COLO829 (cell line): ENCODE measurements around the gene ABHD15.
A peak's percentile ranks its signal among the peaks of the same experiment; 100 is the strongest.

Source experiments
- DNase-seq: peaks from one replicate; pipeline ENCODE4 v3.0.0; 2012; ENCODE audit warnings: low spot score

Gene ABHD15

GRCh38 chr17:29566473-29567303 is at the start of gene ABHD15:
Gene ABHD15 (minus strand): TSS chr17:29567037. CDS start chr17:29566966, 71 bp downstream.
- DNase-seq, result no peak

- DNase-seq, result peak; percentile 72
Measured at GRCh38 chr17:29615492-29616299, 48.9 kb upstream of the ABHD15 start.

- DNase-seq, result no peak
Measured at GRCh38 chr17:29615048-29615385, 48.2 kb upstream of the ABHD15 start.

- DNase-seq, result peak; percentile 44
Measured at GRCh38 chr17:29614349-29615047, 47.7 kb upstream of the ABHD15 start.

GRCh38 chr17:29613856-29614255 is 47.0 kb upstream of the ABHD15 start:
- DNase-seq, result no peak

- no peak for DNase-seq
Measured at GRCh38 chr17:29613352-29613837, 46.6 kb upstream of the ABHD15 start.

- DNase-seq, result no peak
Measured at GRCh38 chr17:29612404-29613280, 45.8 kb upstream of the ABHD15 start.

- no peak for DNase-seq
Measured at GRCh38 chr17:29612094-29612403, 45.2 kb upstream of the ABHD15 start.

GRCh38 chr17:29611351-29612093 is 44.7 kb upstream of the ABHD15 start:
- no peak for DNase-seq

- no peak for DNase-seq
Measured at GRCh38 chr17:29610395-29610794, 43.6 kb upstream of the ABHD15 start.

GRCh38 chr17:29608986-29609385 is 42.1 kb upstream of the ABHD15 start:
- DNase-seq, result no peak

GRCh38 chr17:29607557-29608195 is 40.8 kb upstream of the ABHD15 start:
- no peak for DNase-seq

GRCh38 chr17:29603109-29603674 is 36.4 kb upstream of the ABHD15 start:
- DNase-seq, result no peak

- DNase-seq, result no peak
Measured at GRCh38 chr17:29597361-29598172, 30.7 kb upstream of the ABHD15 start.

- DNase-seq, result no peak
Measured at GRCh38 chr17:29596811-29597210, 30.0 kb upstream of the ABHD15 start.

GRCh38 chr17:29595943-29596774 is 29.3 kb upstream of the ABHD15 start:
- no peak for DNase-seq

- DNase-seq, result no peak
Measured at GRCh38 chr17:29595107-29595942, 28.5 kb upstream of the ABHD15 start.
